SK-N-DZ (cell line): ENCODE data around the gene F2R.
"Not testable (repeated sequence)": the region's sequence is repeated elsewhere in the genome, so short reads cannot be mapped to it uniquely, and the experiment has no call there.

Source experiments
- DNase-seq: peaks from one replicate; pipeline ENCODE4 v3.0.0-alpha.2; 2015; ENCODE audit warnings: low spot score
- small RNA-seq, 2 experiments: library from RNA; depleted of rRNA; stranded (forward); fragments of <200 nt; gene quantifications; one replicate each; pipeline ENCODE3, GENCODE V24; 2014

F2R gene

GRCh38 chr5:76755779-76756637, 40.1 kb downstream of the F2R start:
- DNase-seq: no peak

- DNase-seq: no peak
These were observed 41.1 kb downstream of the F2R start for GRCh38 chr5:76757049-76757448.

GRCh38 chr5:76761118-76761517, 45.2 kb downstream of the F2R start:
- not testable (repeated sequence) for DNase-seq

GRCh38 chr5:76762484-76762883, 46.6 kb downstream of the F2R start:
- DNase-seq: no peak

- DNase-seq: no peak
These were observed 47.2 kb downstream of the F2R start for GRCh38 chr5:76763136-76763535.

GRCh38 chr5:76764374-76764773, 48.4 kb downstream of the F2R start:
- no peak for DNase-seq

GRCh38 chr5:76765249-76765648, 49.3 kb downstream of the F2R start:
- no peak for DNase-seq

- no peak for DNase-seq
These were observed 50.8 kb downstream of the F2R start for GRCh38 chr5:76766746-76767145.

- DNase-seq: not testable (repeated sequence)
These were observed 55.1 kb downstream of the F2R start for GRCh38 chr5:76771041-76771440.

GRCh38 chr5:76771705-76772405, 55.9 kb downstream of the F2R start:
- no peak for DNase-seq

GRCh38 chr5:76775921-76776320, 60.0 kb downstream of the F2R start:
- no peak for DNase-seq

GRCh38 chr5:76776391-76776790, 60.5 kb downstream of the F2R start:
- no peak for DNase-seq

- not testable (repeated sequence) for DNase-seq
These were observed 64.7 kb downstream of the F2R start for GRCh38 chr5:76780616-76781015.

- DNase-seq: no peak
These were observed 65.8 kb downstream of the F2R start for GRCh38 chr5:76781775-76782174.

GRCh38 chr5:76782444-76782843, 66.5 kb downstream of the F2R start:
- DNase-seq: no peak

Small RNA genes lying within 50 kb of the gene (small RNA-seq; reads per million reads assigned to genes)
- gene RF02154: 0 reads per million in 2 experiments
- gene RF02155: 0 reads per million in 2 experiments
